ENCODE results near the gene NHP2.

Gene NHP2

DNA sequence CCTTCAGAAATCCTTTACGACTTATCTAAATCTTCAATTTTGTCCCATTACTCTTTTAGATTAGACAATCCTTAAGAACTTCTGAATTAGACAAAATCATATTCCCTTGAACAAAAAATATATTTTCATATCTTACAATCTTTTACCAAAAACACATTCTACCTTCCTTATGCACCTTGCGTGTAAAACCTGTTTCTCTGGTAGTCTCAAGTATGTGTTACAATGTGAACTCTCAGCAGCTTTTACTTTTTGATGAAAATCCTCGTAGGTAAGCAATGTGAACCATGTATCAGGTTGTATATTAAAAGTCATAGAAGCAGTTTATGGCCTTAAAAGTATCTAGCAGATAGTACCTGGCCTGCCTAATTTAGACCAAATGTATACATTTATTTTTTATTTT is 20.8 kb upstream of the NHP2 start:
- DNase-seq (ENCODE audit: low spot score), result no peak

DNA sequence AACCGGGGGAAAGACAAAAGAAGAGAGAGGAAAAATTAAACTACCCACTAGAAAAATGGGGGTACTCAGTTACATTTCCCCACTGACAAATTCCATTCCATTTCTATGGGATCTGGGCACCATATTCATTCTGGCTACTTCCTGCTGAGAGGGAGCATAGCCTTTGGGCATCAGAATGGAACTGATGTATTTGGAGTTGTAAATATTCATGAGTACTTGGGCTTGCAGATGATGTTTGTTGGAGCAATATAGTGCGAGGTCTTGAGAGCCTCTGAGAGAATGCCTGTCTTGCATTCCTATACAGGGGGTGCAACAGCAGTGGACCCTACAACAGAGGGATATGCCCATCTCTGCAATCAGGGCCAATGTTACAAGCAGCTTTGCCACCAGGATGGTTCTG is 16.8 kb upstream of the NHP2 start:
- no peak for DNase-seq (ENCODE audit: low spot score)

DNA sequence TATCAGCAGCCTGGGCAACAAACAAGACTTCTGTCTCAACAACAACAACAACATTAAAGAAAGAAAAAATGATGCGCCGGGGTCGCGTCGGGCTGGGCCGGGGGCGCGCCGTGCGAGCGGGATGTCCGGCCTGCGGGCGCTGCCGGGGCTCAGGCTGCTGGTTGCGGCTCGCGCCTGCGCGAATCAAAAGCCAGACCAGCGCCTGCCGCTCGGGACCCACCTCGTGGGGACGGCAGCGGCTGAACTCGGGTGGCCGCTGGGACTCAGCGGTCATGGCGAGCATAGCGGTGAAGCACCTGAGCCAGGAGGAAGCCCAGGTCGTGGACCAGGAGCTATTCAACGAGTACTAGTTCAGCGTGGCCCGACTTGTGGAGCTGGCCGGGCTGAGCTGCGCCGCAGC is 11.9 kb upstream of the NHP2 start:
- DNase-seq (ENCODE audit: low spot score), result no peak

DNA sequence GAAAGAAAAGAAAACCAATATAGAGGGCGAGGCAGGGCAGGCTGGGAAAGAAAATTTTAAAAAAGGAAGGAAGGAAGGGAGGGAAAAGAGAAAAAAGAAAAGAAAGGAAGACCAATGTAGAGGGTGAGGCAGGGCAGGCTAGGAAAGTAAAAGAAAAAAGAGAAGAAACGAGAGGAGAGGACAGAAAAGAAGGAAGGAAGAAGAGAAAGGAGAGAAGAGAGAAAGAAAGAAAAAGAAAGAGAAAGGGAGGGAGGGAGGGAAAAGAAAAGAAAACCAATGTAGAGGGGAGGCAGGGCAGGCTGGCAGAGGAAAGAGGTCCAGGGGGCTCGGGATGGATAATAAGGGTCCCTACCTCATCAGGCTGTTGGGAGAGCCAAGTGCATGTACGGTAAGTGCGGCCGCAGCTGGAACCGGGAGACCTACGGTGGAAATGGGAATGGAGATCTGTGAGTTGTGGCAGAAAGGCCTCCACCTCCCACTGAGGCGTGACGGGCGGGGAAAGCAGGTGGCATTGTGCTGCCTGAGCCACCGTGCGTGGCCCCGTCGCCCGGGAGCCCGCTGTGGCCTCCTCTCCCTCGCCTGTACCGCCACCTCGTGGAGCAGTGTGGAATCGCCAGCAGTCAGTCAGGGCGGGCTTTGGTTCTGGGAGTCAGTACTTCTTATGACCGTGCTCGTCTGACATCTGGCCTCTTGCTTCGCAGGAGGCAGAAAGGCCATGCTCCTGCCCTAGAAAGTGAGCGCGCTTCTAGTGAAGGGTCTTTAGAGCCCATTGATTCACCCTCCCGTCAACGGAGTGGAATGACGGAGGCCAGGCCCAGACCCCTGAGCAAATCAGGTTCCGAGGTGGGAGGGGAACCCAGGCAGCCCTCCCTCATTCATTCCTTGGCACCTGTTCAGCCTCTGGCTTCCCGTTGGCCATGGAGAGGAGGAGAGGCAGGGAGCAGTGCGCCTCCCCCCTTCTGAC is 10.4 kb upstream of the NHP2 start:
- DNase-seq (ENCODE audit: low spot score), result peak; percentile 93

DNA sequence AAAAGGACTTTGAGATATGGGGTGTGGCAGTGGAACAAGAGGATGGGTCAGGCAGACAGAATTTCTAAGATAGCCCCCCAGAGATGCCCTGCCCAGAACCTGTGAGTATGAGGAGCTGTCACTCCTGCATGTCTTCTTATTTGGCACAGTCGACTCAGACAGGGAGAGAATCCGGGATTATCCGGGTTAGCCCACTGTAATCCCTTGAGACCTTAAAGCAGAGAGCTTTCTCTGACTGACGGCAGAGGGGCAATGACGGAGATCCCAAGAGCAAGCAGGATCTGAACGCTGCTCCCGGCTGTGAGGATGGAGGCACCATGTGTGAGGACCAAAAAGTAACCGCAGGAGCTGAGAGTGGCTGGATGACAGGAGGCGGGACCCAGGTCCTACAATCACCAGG is 8.8 kb upstream of the NHP2 start:
- DNase-seq (ENCODE audit: low spot score), result no peak

DNA sequence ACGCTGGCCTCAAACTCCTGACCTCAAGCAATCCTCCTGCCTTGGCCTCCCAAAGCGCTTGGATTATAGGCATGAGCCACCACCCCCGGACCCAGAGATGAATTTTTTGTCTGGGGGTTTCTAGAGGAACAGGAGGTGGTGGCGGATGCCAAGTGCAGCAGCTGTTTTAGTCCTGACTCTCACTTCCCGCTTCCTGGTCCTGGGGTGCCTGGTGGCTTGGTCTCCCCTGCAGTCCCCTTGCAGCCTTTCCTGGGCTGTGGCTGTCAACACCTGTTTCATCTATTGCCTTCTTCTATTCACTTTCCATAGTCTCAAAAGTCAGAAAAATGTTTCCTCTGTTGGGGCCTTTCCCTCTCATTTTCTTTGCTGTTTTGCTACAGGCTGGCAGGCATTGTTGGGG is 6.5 kb upstream of the NHP2 start:
- no peak for DNase-seq (ENCODE audit: low spot score)

DNA sequence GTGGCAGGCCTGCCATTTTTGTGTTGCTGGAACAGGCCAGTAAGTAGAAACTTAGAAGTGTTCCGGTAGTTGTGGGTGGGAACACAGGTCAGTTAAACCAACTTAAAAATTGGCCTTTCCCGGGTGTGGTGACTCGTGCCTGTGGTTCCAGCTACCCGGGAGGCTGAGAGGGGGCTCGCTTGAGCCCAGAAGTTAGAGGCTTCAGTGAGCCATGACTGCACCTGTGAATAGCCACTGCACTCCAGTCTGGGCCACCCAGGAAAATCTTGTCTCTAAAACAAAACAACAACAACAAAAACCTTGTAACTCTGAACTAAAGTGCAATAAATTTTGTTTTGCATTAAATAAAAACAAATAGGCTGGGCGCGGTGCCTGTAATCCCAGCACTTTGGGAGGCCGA is 1.4 kb upstream of the NHP2 start:
- no peak for DNase-seq (ENCODE audit: low spot score)

DNA sequence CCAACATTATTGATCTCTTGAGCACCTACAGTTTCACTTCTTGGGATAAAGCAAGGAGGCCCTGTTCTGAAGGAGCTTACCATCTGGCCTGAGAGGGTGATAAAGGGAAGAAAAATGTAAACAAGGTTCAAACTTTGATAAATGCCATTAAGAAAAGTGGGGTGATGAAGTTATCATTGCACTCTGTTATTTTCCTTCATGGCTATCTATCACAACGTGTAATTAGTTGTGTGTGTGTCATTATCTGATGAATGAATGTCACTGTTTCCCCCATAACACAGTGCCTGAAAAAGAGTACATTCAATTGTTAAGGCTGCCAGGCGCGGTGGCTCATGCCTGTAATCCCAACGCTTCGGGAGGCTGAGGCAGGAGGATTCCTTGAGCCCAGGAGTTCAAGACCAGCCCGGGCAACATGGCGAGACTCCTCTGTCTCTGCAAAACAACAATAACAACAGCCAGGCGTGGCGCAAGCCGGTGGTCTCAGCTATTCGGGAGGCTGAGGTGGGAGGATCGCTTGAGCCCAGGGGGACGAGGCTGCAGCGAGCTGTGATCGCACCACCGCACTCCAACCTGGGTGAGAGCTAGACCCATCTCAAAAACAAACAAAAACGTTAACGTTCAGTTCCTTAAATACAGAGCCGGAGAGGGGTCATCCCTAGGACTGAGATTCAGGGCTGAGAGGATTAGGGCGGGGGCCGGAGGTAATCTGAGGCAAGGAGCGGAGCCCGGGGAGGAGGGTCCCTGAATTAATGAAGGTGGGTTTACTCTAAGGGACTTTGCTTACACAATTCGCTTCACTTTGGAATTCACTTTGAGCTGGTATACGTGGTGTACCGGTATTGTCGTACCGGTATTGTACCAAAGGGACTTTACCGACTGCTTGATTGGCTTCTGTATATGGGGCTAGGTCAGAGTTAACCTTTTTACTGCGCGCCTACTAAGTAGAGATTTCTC is 917 bp downstream of the NHP2 start:
- no peak for DNase-seq (ENCODE audit: low spot score)

DNA sequence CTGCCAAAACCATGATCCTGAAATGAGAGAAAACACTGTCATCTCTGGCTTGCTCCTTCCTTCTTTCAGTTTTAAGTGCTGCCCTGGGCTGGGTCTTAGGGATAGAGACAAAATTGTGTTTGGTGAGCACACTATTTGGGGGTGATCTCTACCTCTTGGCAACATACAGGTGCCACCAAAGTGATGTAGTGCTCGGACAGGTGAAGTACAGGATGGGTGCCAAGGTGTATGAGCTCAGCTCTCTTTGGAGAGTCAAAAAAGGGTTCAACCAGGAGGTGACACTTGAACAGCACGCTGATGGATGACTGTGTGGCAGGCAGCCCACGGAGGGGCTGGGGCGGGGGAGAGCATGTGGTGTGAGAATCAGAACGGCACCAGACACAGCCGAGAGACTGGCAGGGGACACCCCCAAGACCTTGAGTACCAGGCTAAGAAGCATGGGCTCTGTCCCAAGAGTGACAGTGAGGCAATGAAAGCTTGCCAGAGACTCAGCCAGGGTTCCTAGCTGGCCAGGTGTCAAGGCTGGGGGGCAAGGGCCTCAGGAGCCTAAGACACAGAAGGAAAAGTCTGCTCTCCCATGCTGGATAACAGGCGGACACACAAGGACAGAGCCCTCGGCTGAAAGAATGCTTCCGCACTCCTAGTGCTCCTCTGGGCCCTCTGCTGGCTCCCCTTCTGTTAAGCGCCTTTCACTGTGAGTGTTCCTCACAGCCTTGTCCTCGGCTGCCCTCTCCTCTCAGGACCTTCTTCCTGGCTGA is 2.5 kb downstream of the NHP2 start:
- DNase-seq (ENCODE audit: low spot score), result peak; percentile 32

DNA sequence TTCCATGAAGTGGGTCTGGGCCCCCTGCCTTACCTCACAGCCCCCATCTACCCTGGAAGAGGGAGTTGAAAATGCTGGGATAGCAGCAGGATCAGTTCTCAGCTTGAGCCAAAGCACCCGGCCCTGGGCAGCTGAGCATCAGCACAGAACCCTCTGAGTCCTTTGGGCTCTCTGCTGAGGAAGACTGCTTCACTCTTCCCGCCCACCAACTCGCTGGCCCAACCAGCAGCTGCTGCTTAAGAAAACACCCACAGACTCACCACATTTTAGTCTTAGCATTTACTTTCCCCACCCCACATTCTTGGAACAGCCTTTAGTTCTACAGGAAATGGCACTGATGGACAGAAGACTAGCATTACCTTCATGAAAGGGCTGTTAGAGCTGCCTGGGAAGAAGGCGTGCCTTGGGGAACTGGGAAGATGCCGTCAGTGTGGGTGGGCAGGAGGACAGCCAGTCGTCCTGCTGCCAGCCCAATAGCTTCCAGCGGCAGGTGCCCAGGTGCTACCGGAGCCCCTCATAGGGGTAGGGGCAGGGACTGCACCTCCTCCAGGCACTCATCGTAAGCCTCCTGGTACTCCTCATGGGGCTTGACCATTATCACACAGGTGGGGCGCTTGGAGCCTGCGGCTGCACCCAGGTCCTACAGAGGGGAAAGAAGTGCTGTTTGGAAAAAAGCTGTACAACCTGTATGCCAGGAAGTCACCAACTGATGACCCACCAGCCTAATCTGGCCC is 4.3 kb downstream of the NHP2 start:
- no peak for DNase-seq (ENCODE audit: low spot score)

DNA sequence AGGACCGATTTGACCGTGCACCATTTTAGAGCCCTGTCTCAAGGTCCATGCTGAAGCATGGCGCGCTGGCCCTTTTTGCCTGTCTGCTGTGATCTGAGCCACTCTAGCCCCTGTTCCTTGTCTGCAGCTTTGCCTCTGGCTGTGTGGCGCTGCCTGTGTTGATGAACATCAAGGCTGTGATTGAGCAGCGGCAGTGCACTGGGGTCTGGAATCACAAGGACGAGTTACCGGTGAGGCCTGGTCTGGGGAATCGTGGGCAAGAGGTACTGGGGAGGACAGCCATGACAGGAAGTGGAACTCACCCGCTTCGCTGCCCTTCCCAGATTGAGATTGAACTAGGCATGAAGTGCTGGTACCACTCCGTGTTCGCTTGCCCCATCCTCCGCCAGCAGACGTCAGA is 6.3 kb downstream of the NHP2 start:
- no peak for DNase-seq (ENCODE audit: low spot score)

DNA sequence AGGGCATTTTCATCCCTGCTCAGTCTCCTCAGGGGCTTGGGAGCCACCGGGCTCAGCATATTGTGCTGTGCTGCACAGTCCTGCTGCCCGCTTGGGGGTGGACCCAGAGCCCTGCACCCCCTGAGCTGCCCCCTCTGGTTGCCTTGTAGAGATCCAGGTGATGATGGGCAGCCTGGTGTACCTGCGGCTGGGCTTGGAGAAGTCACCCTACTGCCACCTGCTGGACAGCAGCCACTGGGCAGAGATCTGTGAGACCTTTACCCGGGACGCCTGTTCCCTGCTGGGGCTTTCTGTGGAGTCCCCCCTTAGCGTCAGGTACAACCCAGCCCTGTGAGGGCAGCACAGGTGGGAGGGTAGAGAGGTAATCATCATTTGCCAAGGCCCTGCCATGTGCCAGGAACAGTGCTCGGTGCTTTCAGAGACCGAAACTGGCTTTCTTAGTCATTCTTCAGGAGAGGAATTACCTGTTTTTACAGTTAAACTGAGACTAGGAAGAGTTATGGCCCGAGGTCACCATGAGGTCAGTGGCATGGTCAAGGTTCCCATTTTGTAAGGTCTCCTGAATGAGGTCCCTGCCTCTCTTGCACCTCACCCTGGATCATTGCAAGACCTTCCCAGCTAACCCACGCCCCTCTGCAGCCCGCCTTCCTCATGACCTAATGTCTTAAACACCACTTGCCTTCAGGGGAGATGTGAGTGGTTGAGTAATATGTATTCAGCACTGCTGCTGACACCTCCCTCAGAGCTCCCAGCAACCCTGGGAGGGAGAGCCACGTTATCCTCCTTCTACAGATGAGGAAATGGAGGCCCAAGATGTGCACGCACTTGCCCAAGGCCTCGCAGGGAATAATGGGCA is 7.5 kb downstream of the NHP2 start:
- peak; percentile 63 for DNase-seq (ENCODE audit: low spot score)

DNA sequence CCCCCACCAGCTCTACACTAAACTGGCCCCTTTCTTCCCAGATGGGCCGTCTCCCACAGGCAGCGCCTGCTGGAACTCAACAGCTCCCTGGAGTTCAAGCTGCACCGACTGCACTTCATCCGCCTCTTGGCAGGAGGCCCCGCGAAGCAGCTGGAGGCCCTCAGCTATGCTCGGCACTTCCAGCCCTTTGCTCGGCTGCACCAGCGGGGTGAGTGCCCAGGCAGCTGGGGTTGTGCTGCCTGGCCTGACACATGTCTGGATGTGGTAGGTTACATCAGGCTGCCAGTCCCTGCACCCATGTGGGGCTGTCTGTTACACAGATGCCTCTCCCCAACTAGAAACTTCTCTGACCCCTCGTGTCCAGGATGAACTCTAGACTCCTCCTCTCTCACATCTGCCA is 9.8 kb downstream of the NHP2 start:
- DNase-seq (ENCODE audit: low spot score), result no peak

DNA sequence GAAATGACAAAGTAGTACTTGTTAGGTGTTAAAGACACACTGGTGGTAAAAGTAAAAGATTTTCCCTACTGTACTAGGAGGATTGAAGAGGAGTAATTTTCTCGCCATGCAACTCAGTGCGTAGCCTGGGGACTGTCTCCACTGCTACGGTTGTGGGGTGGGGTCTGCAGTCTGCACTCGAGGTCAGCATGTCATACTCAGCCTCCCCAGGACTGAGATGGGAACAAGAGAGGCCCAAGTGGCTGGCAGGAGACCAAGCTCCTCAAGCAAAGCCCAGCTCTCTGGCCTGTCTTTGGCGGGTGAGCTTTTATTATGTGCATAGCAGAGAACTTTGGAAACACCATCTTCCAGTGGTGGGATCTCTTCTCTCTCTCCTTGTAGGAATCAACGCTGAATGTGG is 10.4 kb downstream of the NHP2 start:
- no peak for DNase-seq (ENCODE audit: low spot score)

DNA sequence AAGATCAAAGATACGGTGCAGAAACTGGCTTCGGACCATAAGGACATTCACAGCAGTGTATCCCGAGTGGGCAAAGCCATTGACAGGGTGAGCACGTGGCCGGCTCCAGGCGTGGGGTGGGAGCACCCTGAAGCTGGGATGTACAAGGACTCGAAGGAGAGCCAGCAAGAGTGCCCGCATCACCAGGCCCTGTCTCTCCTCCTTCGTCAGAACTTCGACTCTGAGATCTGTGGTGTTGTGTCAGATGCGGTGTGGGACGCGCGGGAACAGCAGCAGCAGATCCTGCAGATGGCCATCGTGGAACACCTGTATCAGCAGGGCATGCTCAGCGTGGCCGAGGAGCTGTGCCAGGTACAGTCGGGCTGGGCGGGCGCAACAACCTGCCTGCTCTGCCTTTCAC is 11.0 kb downstream of the NHP2 start:
- DNase-seq (ENCODE audit: low spot score), result no peak

DNA sequence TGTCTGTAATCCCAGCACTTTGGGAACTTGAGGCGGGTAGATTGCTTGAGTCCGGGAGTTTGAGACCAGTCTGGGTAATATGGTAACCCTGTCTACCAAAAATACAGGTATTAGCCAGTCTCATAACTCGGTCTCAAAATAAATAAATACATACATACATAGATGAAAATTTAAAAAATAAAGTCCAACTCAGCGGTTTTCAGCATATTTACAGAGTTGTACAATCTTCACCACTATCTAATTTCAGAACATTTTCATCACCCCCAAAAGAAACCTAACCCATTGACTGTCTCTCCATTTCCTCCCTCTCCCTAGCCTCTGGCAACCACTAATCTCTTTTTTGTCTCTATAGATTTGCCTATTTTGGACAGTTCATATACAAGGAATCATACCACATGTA is 12.1 kb downstream of the NHP2 start:
- no peak for DNase-seq (ENCODE audit: low spot score)

DNA sequence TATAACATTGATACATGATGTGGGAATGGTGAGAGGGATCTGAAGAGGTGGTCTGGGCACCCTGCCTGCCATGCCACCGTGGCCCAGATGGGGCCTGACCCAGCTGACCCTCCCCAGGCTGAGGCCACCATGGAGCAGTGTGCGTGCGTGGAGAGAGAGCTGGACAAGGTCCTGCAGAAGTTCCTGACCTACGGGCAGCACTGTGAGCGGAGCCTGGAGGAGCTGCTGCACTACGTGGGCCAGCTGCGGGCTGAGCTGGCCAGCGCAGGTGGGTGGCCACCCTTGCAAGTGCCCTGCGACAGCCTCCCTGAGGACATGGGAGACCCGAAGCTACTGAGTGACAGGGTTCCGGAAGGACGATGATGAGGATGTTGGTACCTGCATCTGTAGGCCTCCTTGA is 15.7 kb downstream of the NHP2 start:
- no peak for DNase-seq (ENCODE audit: low spot score)

DNA sequence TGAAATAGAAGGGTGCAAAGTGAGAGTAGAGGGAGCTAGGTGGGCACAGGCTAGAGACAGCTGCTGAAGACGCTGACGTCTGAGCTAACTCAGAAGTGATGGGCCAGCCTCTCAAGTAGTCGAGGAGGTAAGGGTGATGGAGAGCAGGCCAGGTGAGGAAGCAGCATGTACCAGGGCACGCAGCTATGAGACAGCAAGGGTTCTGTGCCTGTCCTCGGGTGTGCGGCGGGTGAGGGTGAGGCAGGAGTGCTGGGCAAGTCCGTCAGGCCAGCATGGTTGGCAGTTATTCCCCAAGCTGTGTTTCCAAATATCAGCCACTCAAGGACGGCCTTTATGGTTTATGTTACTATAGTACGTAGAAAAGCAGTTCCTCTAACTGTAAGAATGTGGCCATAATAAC is 16.7 kb downstream of the NHP2 start:
- DNase-seq (ENCODE audit: low spot score), result no peak

DNA sequence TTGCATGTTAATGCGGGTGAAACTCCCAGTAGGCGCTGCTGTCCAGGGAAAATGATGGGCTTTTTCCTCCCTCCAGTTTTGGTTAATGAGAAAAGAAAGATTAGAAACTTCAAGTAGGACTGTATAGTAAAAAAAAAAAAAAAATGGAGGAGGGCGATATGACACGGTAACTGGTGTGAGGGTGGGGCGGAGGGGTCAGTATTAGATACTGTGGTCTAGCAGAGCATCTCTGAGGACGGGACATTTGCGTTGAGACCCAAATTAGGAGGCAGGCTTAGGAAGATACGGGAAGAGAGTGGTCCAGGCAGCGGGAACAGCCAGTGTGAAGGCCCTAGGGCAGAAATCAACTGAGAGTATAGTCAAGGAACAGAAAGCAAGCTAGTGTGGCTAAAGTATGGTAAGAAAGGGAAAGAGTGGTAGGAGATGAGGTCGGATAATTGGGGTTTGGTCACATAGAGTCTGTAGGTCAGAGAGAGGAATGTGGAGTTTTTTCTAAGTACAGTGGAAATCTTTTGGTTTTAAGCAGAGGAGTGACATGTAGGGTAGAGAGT is 22.2 kb downstream of the NHP2 start:
- no peak for DNase-seq (ENCODE audit: low spot score)

All from GM03348 (cell line).